PC-9 (cell line): Measurements from ENCODE around the gene UQCRQ. TPM values are rescaled to one million over a fixed set of nuclear protein-coding genes. Genes with fewer than 3 reads are reported as not detected.

Source experiments
- BruUV-seq: library from RNA; stranded (reverse); fragments of 400-500 nt; replicated peaks from 2 replicates; lab custom pipeline; 2021; lab: Mats Ljungman, UMichigan
- CTCF ChIA-PET: fragments of 300-600 bp; sonication (Branson Sonifier 250); formaldehyde crosslinking; loops from one replicate; lab custom pipeline; 2022; ENCODE audit warnings: antibody characterized with exemption; lab: Charles Lee
- POLR2A ChIA-PET: fragments of 300-600 bp; sonication (Branson Sonifier 250); formaldehyde crosslinking; loops from one replicate; lab custom pipeline; 2022; ENCODE audit warnings: antibody characterized with exemption; ENCODE audit not compliant: unreplicated experiment; lab: Charles Lee
- DNase-seq, 2 experiments: peaks; one replicate each; pipeline versions ENCODE4 v3.0.0 to v3.0.0-alpha.2; 2015 to 2022; ENCODE audit warnings: mixed read lengths in 1 of 2
- H2AFZ ChIP-seq: fragments of 200-600 bp; sonication (generic); 2 replicates; pipeline ENCODE4 v1.8.1; 2017; ENCODE audit warnings: antibody characterized with exemption
- H3F3A ChIP-seq: fragments of 200-600 bp; sonication (generic); 2 replicates; pipeline ENCODE4 v1.8.1; 2017; ENCODE audit warnings: antibody characterized with exemption, mild to moderate bottlenecking, low read depth; ENCODE audit not compliant: insufficient read depth
- H3K27ac ChIP-seq: fragments of 200-600 bp; sonication (generic); 2 replicates; pipeline ENCODE4 v1.6.1; 2016; ENCODE audit warnings: mixed run types
- H3K27me3 ChIP-seq: fragments of 200-600 bp; sonication (generic); 2 replicates; pipeline ENCODE4 v1.6.1; 2016; ENCODE audit warnings: low read depth, mixed run types; ENCODE audit not compliant: insufficient read depth
- H3K36me3 ChIP-seq: fragments of 200-600 bp; sonication (generic); 2 replicates; pipeline ENCODE4 v1.6.1; 2016; ENCODE audit warnings: low read depth, mixed run types
- H3K4me1 ChIP-seq: fragments of 200-600 bp; sonication (generic); replicated peaks from 2 replicates; pipeline ENCODE4 v1.6.1; 2016; ENCODE audit warnings: mixed run types; ENCODE audit not compliant: insufficient read depth
- H3K4me2 ChIP-seq: fragments of 200-600 bp; sonication (generic); 2 replicates; pipeline ENCODE4 v1.6.1; 2017; ENCODE audit warnings: mixed run types
- H3K4me3 ChIP-seq: fragments of 200-600 bp; sonication (generic); 2 replicates; pipeline ENCODE4 v1.6.1; 2016; ENCODE audit warnings: mixed run types
- H3K79me2 ChIP-seq: fragments of 200-600 bp; sonication (generic); 2 replicates; pipeline ENCODE4 v1.6.1; 2017; ENCODE audit warnings: low read depth, mixed run types
- H3K9me2 ChIP-seq: fragments of 200-600 bp; sonication (generic); 2 replicates; pipeline ENCODE4 v1.8.1; 2017; ENCODE audit warnings: mild to moderate bottlenecking; ENCODE audit not compliant: insufficient read depth
- H3K9me3 ChIP-seq: fragments of 200-600 bp; sonication (generic); 2 replicates; pipeline ENCODE4 v1.8.1; 2016; ENCODE audit warnings: low read depth; ENCODE audit not compliant: insufficient read depth
- H4K20me1 ChIP-seq: fragments of 200-600 bp; sonication (generic); 2 replicates; pipeline ENCODE4 v1.8.1; 2017; ENCODE audit not compliant: insufficient read depth
- EZH2 ChIP-seq: fragments of 200-600 bp; sonication (generic); IDR thresholded peaks from 2 replicates; pipeline ENCODE4 v1.8.0; 2017; ENCODE audit warnings: antibody characterized with exemption, low read depth
- intact Hi-C: fragments of 100-400 bp; cut with micrococcal nuclease; formaldehyde crosslinking; loops from one replicate; pipeline ENCODE4 v1.10.0; 2022; ENCODE audit not compliant: unreplicated experiment
- total RNA-seq: library from RNA; stranded (reverse); gene quantifications from 2 replicates; pipeline ENCODE4 v1.2.3, GENCODE V29; 2021
- TF ChIP-seq, protein P1 (sequence below): fragments of 200-600 bp; sonication (generic); conservative IDR thresholded peaks from 2 replicates; pipeline ENCODE4 v1.6.1; 2017; ENCODE audit warnings: mixed run types, antibody characterized with exemption, mild to moderate bottlenecking, moderate library complexity

UQCRQ gene
- total RNA-seq, 1 experiment from 2014 or later: 414 TPM

DNA sequence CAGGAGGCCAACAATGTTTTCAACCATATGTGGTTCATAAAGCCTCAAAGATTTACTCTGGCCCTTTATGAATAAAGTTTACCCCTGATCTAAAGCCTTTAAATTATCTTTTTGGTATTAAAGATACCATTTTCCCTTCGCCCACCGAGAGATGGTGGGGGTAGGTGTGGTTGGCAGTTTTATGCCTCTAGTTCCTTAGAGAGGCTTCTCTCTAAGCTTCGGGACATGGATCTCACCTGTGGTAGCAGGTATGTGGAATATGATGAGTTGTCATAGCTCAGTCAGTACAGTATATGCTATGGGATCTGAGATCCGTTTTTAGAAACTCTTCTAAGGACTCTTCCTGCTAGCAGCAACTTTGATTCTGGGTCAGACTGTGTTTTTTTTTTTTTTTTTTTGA, 2.3 kb downstream of the UQCRQ start:
- intact Hi-C loops: loop anchor here (5.0 to 10.0 kb wide), 4 partner anchors 116 to 804 kb away; partner anchors contain the start of gene IL3
- peaks cover 18% of the 10 kb centered on the region for H3K4me1 ChIP-seq
- ChIA-PET POLR2A (no interaction called here), CTCF (interaction anchor here (0.7 kb wide), 1 partner anchor 9 kb away, joined by 5 read pairs; no protein-coding TSS in a partner anchor)
- no TSS peak for BruUV-seq
- no peak for TF ChIP-seq EZH2
- TF ChIP-seq, protein P1, sequence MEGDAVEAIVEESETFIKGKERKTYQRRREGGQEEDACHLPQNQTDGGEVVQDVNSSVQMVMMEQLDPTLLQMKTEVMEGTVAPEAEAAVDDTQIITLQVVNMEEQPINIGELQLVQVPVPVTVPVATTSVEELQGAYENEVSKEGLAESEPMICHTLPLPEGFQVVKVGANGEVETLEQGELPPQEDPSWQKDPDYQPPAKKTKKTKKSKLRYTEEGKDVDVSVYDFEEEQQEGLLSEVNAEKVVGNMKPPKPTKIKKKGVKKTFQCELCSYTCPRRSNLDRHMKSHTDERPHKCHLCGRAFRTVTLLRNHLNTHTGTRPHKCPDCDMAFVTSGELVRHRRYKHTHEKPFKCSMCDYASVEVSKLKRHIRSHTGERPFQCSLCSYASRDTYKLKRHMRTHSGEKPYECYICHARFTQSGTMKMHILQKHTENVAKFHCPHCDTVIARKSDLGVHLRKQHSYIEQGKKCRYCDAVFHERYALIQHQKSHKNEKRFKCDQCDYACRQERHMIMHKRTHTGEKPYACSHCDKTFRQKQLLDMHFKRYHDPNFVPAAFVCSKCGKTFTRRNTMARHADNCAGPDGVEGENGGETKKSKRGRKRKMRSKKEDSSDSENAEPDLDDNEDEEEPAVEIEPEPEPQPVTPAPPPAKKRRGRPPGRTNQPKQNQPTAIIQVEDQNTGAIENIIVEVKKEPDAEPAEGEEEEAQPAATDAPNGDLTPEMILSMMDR: no peak
- H3K36me3 ChIP-seq: peaks cover 20% of the 10 kb centered on the region; the same call in 1 of the 2 replicates
- peaks cover 19% of the 10 kb centered on the region for H3K79me2 ChIP-seq
- no peak overlapping the region for H2AFZ ChIP-seq
- DNase-seq: no peak
- no peaks in the 10 kb centered on the region for H3K27me3 ChIP-seq
- H3K4me3 ChIP-seq: no peak overlapping the region
- H3K4me2 ChIP-seq: no peak overlapping the region
- H3K9me3 ChIP-seq: no peaks in the 10 kb centered on the region
- no peak overlapping the region for H3K27ac ChIP-seq
- peaks cover 29% of the 10 kb centered on the region; the same call in 1 of the 2 replicates for H3F3A ChIP-seq
- H3K9me2 ChIP-seq: no peaks in the 10 kb centered on the region
- H4K20me1 ChIP-seq: no peaks in the 10 kb centered on the region

DNA sequence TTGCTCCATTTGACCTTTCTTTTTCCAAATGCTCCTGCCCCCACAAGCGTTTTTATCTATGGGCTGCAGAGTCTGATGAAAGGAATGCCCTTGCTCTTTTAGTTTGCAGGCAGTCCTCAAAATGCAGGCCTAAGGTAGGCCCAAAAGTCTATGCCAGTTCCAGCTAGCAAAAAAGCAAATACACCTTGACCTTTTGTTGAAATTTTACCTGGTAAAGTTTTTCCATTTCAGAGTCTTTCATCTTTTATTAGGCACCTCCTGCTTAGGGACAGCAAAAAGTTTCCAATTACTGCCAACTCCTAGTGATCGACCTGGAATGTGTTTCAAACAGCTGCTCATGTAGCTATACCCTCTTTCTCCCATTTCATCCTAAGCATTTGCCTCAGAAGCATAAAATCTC, 4.4 kb downstream of the UQCRQ start:
- Histone ChIP-seq H3K27me3 (no peaks in the 10 kb centered on the region), H2AFZ (no peak overlapping the region), H3K9me2 (no peaks in the 10 kb centered on the region), H3K36me3 (peaks cover 20% of the 10 kb centered on the region; the same call in 1 of the 2 replicates), H3K9me3 (no peaks in the 10 kb centered on the region), H3K4me2 (no peak overlapping the region), H4K20me1 (no peaks in the 10 kb centered on the region), H3F3A (peaks cover 29% of the 10 kb centered on the region; the same call in 1 of the 2 replicates), H3K4me1 (peaks cover 10% of the 10 kb centered on the region), H3K27ac (no peak overlapping the region), H3K79me2 (peaks cover 19% of the 10 kb centered on the region), H3K4me3 (no peak overlapping the region)
- TF ChIP-seq, protein P1: no peak
- TF ChIP-seq EZH2: no peak
- CTCF ChIA-PET: no interaction called here
- POLR2A ChIA-PET: interaction anchor here (0.5 kb wide), 1 partner anchor 310 kb away, joined by 3 read pairs; no protein-coding TSS in a partner anchor
- intact Hi-C loops: no loop called here
- DNase-seq: no peak
- BruUV-seq: no TSS peak

DNA sequence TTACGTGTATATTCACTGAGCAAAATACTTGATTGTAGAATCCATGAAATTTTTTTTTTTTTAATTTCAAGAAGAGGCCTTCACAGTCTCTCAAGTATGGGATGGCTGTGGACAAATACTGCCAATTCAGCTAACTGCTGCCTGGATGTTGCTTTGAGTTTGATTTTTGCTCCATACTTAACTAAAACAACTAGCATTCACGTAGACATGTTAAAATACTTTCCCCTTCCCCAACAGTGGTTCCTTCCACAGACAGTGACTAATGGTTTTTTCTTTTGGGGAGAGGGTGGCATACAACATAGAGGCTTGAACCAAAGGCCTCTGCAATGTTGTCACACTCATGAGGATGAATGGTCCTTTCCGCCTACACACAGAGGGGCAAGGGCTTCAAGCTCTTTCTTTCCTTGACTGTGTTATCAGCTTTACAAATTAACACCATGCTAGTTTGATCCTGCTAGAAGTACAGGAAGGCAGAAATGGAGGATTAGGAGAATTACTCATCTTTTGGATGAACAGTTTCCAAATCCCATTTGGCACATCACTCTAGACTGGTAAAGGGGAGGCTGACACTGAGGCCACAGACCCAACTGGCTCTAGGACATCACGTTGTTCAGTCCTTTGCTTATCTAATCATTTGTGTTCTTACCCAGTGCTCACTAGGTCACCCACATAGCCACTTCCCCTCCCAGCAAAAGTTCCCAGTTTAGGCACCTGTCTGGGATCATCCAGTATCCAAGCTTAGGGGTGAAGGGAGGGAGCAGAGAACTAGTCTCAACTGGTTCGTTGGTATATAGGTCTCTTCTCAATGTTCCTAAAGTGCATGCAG, 5.2 kb downstream of the UQCRQ start:
- Histone ChIP-seq H3K9me2 (no peaks in the 10 kb centered on the region), H3K4me3 (no peak overlapping the region), H3K4me1 (peaks cover 8% of the 10 kb centered on the region), H4K20me1 (no peaks in the 10 kb centered on the region), H3K36me3 (peaks cover 22% of the 10 kb centered on the region), H3K9me3 (no peaks in the 10 kb centered on the region), H3F3A (peaks cover 34% of the 10 kb centered on the region; the same call in 1 of the 2 replicates), H3K27ac (no peak overlapping the region), H3K27me3 (no peaks in the 10 kb centered on the region), H3K4me2 (no peak overlapping the region), H3K79me2 (peaks cover 17% of the 10 kb centered on the region), H2AFZ (no peak overlapping the region)
- intact Hi-C loops: no loop called here
- no peak for DNase-seq
- ChIA-PET POLR2A (interaction anchor here (0.5 kb wide), 1 partner anchor 311 kb away, joined by 3 read pairs; no protein-coding TSS in a partner anchor), CTCF (no interaction called here)
- TF ChIP-seq, protein P1: no peak
- no peak for TF ChIP-seq EZH2
- BruUV-seq: no TSS peak
